ENCODE results near the gene MAPRE3.

- TF ChIP-seq CTCF (IDR thresholded peaks at IDR 0.05; ENCODE audit: insufficient read depth, low read length, poor library complexity, severe bottlenecking) (no peak), EZH2phosphoT487 (conservative IDR thresholded peaks at IDR 0.05; ENCODE audit: low read length) (no peak)
Observed at GRCh38 chr2:26938399-26939118, 31.9 kb upstream of the MAPRE3 start.
